HEK293 (cell line): Measurements from ENCODE around the gene VEGFA.

Source experiments
- CTCF ChIA-PET: fragments of 350-600 bp; formaldehyde crosslinking; extraction: SDS; loops from one replicate; lab custom pipeline; 2021; ENCODE audit warnings: antibody characterized with exemption; lab: Yijun Ruan, JAX
- POLR2A ChIA-PET: fragments of 300-600 bp; formaldehyde crosslinking; extraction: SDS; loops from one replicate; lab custom pipeline; 2020; ENCODE audit warnings: antibody characterized with exemption, inconsistent platforms; lab: Yijun Ruan, JAX
- H3K27ac ChIP-seq: fragments of 200-500 bp; sonication (Bioruptor generic); 2 replicates; pipeline ENCODE4 v1.5.1; 2014; ENCODE audit warnings: low read depth, low read length, control low read depth, inconsistent platforms; ENCODE audit errors: extremely low read depth
- H3K36me3 ChIP-seq, 2 experiments: fragments of 200-500 bp in 1 of 2; sonication (Bioruptor generic) in 1 of 2; 1 replicate in 1 of 2; 2 replicates in 1 of 2; pipeline ENCODE4 v1.5.1; 2014 to 2017; ENCODE audit warnings: inconsistent platforms in 2 of 2, low read length in 2 of 2; ENCODE audit not compliant: control insufficient read depth in 2 of 2, insufficient read depth in 1 of 2
- H3K4me1 ChIP-seq: fragments of 200-500 bp; sonication (Bioruptor generic); 2 replicates; pipeline ENCODE4 v1.5.1; 2014; ENCODE audit warnings: mild to moderate bottlenecking, low read length, inconsistent platforms; ENCODE audit not compliant: control insufficient read depth, insufficient read depth
- H3K4me3 ChIP-seq: 2 replicates; pipeline ENCODE4 v1.5.1; 2011; ENCODE audit warnings: low read depth, mild to moderate bottlenecking, control low read depth, low read length, moderate library complexity
- H3K9me3 ChIP-seq: fragments of 200-500 bp; sonication (Bioruptor generic); 2 replicates; pipeline ENCODE4 v1.5.1; 2014; ENCODE audit warnings: low read depth, low read length, inconsistent platforms; ENCODE audit not compliant: control insufficient read depth, insufficient read depth
- BCL11A ChIP-seq: fragments of 450-650 bp; formaldehyde crosslinking; IDR thresholded peaks from 2 replicates; pipeline ENCODE4 v1.5.1; 2016; ENCODE audit warnings: low read depth, missing biosample characterization, missing genetic modification characterization
- MYNN ChIP-seq: fragments of 450-650 bp; formaldehyde crosslinking; IDR thresholded peaks from 2 replicates; pipeline ENCODE4 v1.5.1; 2016; ENCODE audit warnings: missing biosample characterization, missing genetic modification characterization, borderline replicate concordance
- SETDB1 ChIP-seq: IDR thresholded peaks from one replicate; pipeline ENCODE4 v1.6.1; 2017; ENCODE audit warnings: mild to moderate bottlenecking, low read length, moderate library complexity, mixed read lengths; ENCODE audit not compliant: insufficient read length
- YY1 ChIP-seq: fragments of 450-650 bp; formaldehyde crosslinking; IDR thresholded peaks from 2 replicates; pipeline ENCODE4 v1.5.1; 2018; ENCODE audit warnings: missing biosample characterization, missing genetic modification characterization
- ZBTB26 ChIP-seq: fragments of 450-650 bp; formaldehyde crosslinking; optimal IDR thresholded peaks from 2 replicates; pipeline ENCODE3; 2016; ENCODE audit warnings: missing biosample characterization, mild to moderate bottlenecking, missing genetic modification characterization
- ZBTB48 ChIP-seq: fragments of 450-650 bp; formaldehyde crosslinking; IDR thresholded peaks from 2 replicates; pipeline ENCODE4 v1.5.1; 2016; ENCODE audit warnings: missing biosample characterization, missing genetic modification characterization
- ZEB2 ChIP-seq: fragments of 450-650 bp; formaldehyde crosslinking; IDR thresholded peaks from 2 replicates; pipeline ENCODE4 v1.5.1; 2016; ENCODE audit warnings: missing biosample characterization, missing genetic modification characterization
- ZNF37A ChIP-seq: fragments of 450-650 bp; IDR thresholded peaks from 2 replicates; pipeline ENCODE4 v1.5.1; 2018; ENCODE audit warnings: missing biosample characterization, missing genetic modification characterization
- ZNF391 ChIP-seq: fragments of 450-650 bp; formaldehyde crosslinking; IDR thresholded peaks from 2 replicates; pipeline ENCODE4 v1.5.1; 2016; ENCODE audit warnings: low read depth, missing biosample characterization, missing genetic modification characterization, borderline replicate concordance
- ZNF449 ChIP-seq: fragments of 450-650 bp; formaldehyde crosslinking; IDR thresholded peaks from 2 replicates; pipeline ENCODE4 v1.5.1; 2017; ENCODE audit warnings: missing biosample characterization, mild to moderate bottlenecking, missing genetic modification characterization, moderate library complexity
- ZNF548 ChIP-seq: fragments of 450-650 bp; formaldehyde crosslinking; IDR thresholded peaks from 2 replicates; pipeline ENCODE4 v1.5.1; 2016; ENCODE audit warnings: missing biosample characterization, missing genetic modification characterization
- ZNF585B ChIP-seq: fragments of 450-650 bp; formaldehyde crosslinking; IDR thresholded peaks from 2 replicates; pipeline ENCODE4 v1.5.1; 2016; ENCODE audit warnings: missing biosample characterization, missing genetic modification characterization
- ZNF707 ChIP-seq: fragments of 450-650 bp; formaldehyde crosslinking; IDR thresholded peaks from 2 replicates; pipeline ENCODE4 v1.5.1; 2016; ENCODE audit warnings: missing biosample characterization, missing genetic modification characterization
- ZNF785 ChIP-seq: fragments of 450-650 bp; formaldehyde crosslinking; IDR thresholded peaks from 2 replicates; pipeline ENCODE4 v1.5.1; 2016; ENCODE audit warnings: missing biosample characterization, missing genetic modification characterization
- ZSCAN18 ChIP-seq: fragments of 450-650 bp; formaldehyde crosslinking; IDR thresholded peaks from 2 replicates; pipeline ENCODE4 v1.5.1; 2016; ENCODE audit warnings: missing biosample characterization, missing genetic modification characterization
- TF ChIP-seq, protein P1 (sequence below): fragments of 450-650 bp; IDR thresholded peaks from 2 replicates; pipeline ENCODE4 v1.5.1; 2018; ENCODE audit warnings: missing biosample characterization, missing genetic modification characterization

Gene VEGFA

GRCh38 chr6:43782764-43783513 lies 12.9 kb downstream of the VEGFA start:
- Histone ChIP-seq H3K36me3 (peaks cover 4 to 79% of the 10 kb centered on the region in 2 experiments; a peak in 2 of 3 replicates), H3K4me3 (no peak overlapping the region), H3K27ac (no peak overlapping the region), H3K4me1 (peaks cover 11% of the 10 kb centered on the region), H3K9me3 (no peaks in the 10 kb centered on the region)
- TF ChIP-seq BCL11A (no peak), ZNF449 (tag by site-specific recombination) (no peak), ZNF785 (no peak), ZBTB26 (tag by site-specific recombination) (no peak)
- ChIA-PET CTCF (interaction anchor here (0.6 to 3.2 kb wide), 2 partner anchors 9 to 14 kb away, joined by 3 to 15 read pairs; no protein-coding TSS in a partner anchor), POLR2A (interaction anchor here (1.3 kb wide), 1 partner anchor 13 kb away, joined by 4 read pairs; the partner anchor contains the start of gene VEGFA)

- H3K36me3 ChIP-seq = peaks cover 4 to 66% of the 10 kb centered on the region in 2 experiments; a peak in 2 of 3 replicates
- peaks cover 7% of the 10 kb centered on the region for H3K4me1 ChIP-seq
- POLR2A ChIA-PET = interaction anchor here (1.3 kb wide), 1 partner anchor 14 kb away, joined by 4 read pairs; the partner anchor contains the start of gene VEGFA
- TF ChIP-seq, protein P1, sequence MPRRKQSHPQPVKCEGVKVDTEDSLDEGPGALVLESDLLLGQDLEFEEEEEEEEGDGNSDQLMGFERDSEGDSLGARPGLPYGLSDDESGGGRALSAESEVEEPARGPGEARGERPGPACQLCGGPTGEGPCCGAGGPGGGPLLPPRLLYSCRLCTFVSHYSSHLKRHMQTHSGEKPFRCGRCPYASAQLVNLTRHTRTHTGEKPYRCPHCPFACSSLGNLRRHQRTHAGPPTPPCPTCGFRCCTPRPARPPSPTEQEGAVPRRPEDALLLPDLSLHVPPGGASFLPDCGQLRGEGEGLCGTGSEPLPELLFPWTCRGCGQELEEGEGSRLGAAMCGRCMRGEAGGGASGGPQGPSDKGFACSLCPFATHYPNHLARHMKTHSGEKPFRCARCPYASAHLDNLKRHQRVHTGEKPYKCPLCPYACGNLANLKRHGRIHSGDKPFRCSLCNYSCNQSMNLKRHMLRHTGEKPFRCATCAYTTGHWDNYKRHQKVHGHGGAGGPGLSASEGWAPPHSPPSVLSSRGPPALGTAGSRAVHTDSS (tag by site-specific recombination) = no peak
- TF ChIP-seq YY1 (tag by site-specific recombination) = no peak
- no peak for TF ChIP-seq ZNF707 (tag by site-specific recombination)
- no peak for TF ChIP-seq ZEB2
- no peak for TF ChIP-seq ZNF37A
- no peak for TF ChIP-seq ZSCAN18 (tag by site-specific recombination)
- TF ChIP-seq ZBTB48 (tag by site-specific recombination) = no peak
- no peak for TF ChIP-seq ZNF548 (tag by site-specific recombination)
- TF ChIP-seq ZNF391 = no peak
- TF ChIP-seq ZNF585B (tag by site-specific recombination) = no peak
- TF ChIP-seq SETDB1 = no peak
- TF ChIP-seq MYNN (tag by site-specific recombination) = no peak
- CTCF ChIA-PET = interaction anchor here (3.2 kb wide), 1 partner anchor 10 kb away, joined by 15 read pairs; no protein-coding TSS in a partner anchor
- H3K9me3 ChIP-seq = no peaks in the 10 kb centered on the region
- no peak overlapping the region for H3K4me3 ChIP-seq
- no peak overlapping the region for H3K27ac ChIP-seq
Measured at GRCh38 chr6:43784049-43784855, 14.2 kb downstream of the VEGFA start.
